Posterior vena cava (tissue), 2 donors: ENCODE measurements around the gene EXOSC9. TPM values are rescaled to one million over a fixed set of nuclear protein-coding genes. Genes with fewer than 3 reads are reported as not detected.
"Not testable (repeated sequence)": the region's sequence is repeated elsewhere in the genome, so short reads cannot be mapped to it uniquely, and the experiment has no call there.

Experiments
- DNase-seq: peaks from one replicate; pipeline ENCODE4 v3.0.0-alpha.2; 2020; ENCODE audit warnings: low spot score
- intact Hi-C, 2 donors: fragments of 100-400 bp; cut with DNase I; formaldehyde crosslinking; loops; one replicate each; pipeline versions ENCODE4 v1.14.1 to v1.14.2; 2022 to 2023
- long read RNA-seq, 2 donors: library from polyadenylated mRNA; unstranded; transcript quantifications; one replicate each; pipeline ENCODE4 v2.0.0, GENCODE V29; 2020 to 2021
- total RNA-seq, 2 donors: library from RNA; stranded (reverse); fragmentation: NEBNext Ultra II Directional; extraction: Animal tissue kit (Norgen Biotek cat#: 25700); gene quantifications; one replicate each; pipeline ENCODE4 v1.2.1, GENCODE V29; 2021
- donor health status: DM: yes; HTN: yes; CAD: no.
- donor health status: DM: yes; HTN: yes; CAD: no.

EXOSC9 gene, protein sequence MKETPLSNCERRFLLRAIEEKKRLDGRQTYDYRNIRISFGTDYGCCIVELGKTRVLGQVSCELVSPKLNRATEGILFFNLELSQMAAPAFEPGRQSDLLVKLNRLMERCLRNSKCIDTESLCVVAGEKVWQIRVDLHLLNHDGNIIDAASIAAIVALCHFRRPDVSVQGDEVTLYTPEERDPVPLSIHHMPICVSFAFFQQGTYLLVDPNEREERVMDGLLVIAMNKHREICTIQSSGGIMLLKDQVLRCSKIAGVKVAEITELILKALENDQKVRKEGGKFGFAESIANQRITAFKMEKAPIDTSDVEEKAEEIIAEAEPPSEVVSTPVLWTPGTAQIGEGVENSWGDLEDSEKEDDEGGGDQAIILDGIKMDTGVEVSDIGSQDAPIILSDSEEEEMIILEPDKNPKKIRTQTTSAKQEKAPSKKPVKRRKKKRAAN
- total RNA-seq, result 10 to 100 TPM; 11.6 to 12.7 TPM
- long read RNA-seq, donor 1, partial matches to known transcripts, result 0 of 8 reads
- long read RNA-seq, donor 1, other reads (novel, unspliced or antisense), result 4 of 8 reads
- long read RNA-seq, donor 2, transcript EXOSC9-201 (12 exons, 1,481 nt), result major isoform, 29 of 42 reads
- long read RNA-seq, donor 2, partial matches to known transcripts, result 11 of 42 reads
- long read RNA-seq, donor 2, other reads (novel, unspliced or antisense), result 1 of 42 reads

- intact Hi-C loops, result no loop called here
- DNase-seq, result peak; percentile 98
Measured at GRCh38 chr4:121800961-121801714, at the start of gene EXOSC9. TSS of gene EXOSC9 (plus strand) at chr4:121801323. CDS start at chr4:121801425, 102 bp downstream.

GRCh38 chr4:121752142-121752541 is 49.0 kb upstream of the EXOSC9 start:
- DNase-seq, intact Hi-C loops: not testable (repeated sequence)

- intact Hi-C loops, result no loop called here
- DNase-seq, result no peak
Measured at GRCh38 chr4:121758925-121759568, 42.1 kb upstream of the EXOSC9 start.

DNA sequence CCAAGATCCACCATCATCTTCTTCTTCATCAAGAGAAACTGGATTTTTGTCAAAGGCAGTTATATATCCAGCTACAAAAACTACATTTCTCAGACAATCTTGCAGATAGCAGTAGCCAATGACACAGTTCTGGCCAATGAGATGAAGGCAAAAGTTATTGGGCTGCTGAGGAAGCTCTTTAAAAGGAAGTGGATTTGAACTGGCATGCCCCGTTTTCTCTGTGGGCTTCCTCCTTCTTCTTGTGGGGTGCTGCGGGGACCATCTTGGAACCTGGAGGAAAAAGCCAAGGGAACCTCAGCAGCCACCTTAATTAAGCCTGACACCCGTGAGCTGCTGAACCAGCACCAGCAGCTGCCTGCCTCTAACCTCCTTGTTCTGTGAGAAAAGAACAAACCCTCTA is 40.9 kb upstream of the EXOSC9 start:
- DNase-seq, result no peak
- intact Hi-C loops, result no loop called here

- intact Hi-C loops, result no loop called here
- no peak for DNase-seq
Measured at GRCh38 chr4:121764303-121764701, 36.8 kb upstream of the EXOSC9 start.

- DNase-seq, result no peak
- intact Hi-C loops, result no loop called here
Measured at GRCh38 chr4:121764702-121765367, 36.3 kb upstream of the EXOSC9 start, which contains the start of gene SMIM43. TSS of gene SMIM43 (minus strand) at chr4:121765164. CDS start at chr4:121765105, 59 bp downstream.

DNA sequence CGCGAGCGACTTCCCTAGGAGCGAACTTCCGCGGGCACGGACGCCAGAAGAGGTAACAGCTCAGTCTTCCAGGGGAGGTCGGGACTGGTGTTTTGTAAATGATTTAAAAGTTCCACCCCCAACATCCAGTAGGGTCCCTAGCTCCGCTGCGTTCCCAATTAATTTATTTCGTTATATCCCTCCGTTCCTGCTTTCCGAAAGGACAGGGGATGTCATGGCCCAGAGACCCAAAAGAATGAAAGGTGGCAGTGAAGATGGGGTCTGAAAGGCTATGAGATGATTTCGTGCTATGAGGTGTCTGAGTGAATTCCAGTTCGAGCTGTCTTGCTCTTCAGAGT is 35.8 kb upstream of the EXOSC9 start:
- intact Hi-C loops, result no loop called here
- no peak for DNase-seq

DNA sequence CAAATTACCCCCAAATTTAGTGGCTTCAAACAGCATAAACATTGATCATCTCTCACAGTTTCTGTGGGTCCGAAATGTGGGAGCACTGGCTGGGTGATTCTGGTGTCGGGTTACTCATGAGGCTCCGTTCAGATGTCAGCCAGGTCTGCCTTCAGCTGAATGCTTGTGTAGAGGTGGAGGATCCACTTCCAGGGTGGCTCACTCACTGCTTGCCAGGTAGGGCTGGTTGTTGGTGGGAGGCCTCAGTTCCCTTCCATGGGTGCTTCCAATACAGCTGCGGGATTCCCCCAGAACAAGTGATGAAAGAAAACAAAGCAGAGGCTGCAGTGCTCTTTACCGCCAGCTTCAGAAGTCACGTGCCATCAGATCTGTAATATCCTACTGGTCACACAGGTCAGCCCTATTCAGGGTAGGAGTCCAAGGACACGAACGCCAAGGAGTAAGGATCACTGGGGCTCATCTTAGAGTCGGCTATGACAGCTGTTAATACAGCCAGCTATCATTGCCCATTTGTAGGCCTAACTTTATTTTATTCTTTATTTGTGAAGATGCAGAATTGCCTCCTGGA is 35.1 kb upstream of the EXOSC9 start:
- no peak for DNase-seq
- intact Hi-C loops, result no loop called here

- intact Hi-C loops, result no loop called here
- DNase-seq, result no peak
Measured at GRCh38 chr4:121767166-121767565, 34.0 kb upstream of the EXOSC9 start.

DNA sequence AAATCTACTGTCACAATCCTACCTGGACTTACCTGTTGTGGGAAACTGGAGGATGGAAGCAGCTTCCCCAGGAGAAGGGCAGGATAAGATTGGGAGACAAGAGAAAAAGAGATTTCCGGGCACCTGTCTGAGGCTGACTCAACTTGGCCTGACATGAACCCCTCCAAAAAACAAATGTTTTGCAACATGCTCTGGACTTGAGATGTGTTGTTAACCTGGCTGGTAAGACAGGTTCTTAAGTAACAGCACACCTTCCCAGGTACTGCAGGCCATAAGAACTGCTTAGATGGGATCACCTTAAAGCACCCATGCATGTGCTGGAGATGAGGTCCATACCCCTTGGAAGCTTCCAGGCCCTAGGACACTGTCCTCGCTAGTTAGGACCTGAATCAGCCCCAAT is 31.8 kb upstream of the EXOSC9 start:
- no peak for DNase-seq
- intact Hi-C loops, result no loop called here

DNA sequence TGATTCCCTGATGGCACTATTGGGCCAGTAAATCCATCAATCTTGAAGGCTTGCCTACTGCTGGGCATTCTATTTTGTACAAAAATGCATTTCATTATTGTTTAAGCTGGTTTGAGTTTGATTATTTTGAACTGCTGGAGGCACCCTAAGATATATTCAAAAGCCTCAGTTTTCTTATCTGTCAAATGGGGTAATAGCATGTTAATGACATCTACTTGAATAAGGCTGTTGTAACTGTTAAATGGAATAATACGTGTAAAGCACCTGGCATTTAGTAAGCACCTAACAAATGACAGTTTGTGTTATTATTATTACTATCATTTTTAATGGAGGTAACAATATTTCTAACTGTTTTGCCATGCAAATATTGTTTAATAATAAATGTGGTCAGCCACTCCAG is 29.3 kb upstream of the EXOSC9 start:
- DNase-seq, result no peak
- intact Hi-C loops, result no loop called here

GRCh38 chr4:121773883-121774282 is 27.2 kb upstream of the EXOSC9 start:
- intact Hi-C loops, result no loop called here
- DNase-seq, result no peak

GRCh38 chr4:121776610-121777401 is 24.3 kb upstream of the EXOSC9 start:
- no peak for DNase-seq
- intact Hi-C loops, result no loop called here

- intact Hi-C loops, result no loop called here
- no peak for DNase-seq
Measured at GRCh38 chr4:121777625-121778024, 23.5 kb upstream of the EXOSC9 start.

DNA sequence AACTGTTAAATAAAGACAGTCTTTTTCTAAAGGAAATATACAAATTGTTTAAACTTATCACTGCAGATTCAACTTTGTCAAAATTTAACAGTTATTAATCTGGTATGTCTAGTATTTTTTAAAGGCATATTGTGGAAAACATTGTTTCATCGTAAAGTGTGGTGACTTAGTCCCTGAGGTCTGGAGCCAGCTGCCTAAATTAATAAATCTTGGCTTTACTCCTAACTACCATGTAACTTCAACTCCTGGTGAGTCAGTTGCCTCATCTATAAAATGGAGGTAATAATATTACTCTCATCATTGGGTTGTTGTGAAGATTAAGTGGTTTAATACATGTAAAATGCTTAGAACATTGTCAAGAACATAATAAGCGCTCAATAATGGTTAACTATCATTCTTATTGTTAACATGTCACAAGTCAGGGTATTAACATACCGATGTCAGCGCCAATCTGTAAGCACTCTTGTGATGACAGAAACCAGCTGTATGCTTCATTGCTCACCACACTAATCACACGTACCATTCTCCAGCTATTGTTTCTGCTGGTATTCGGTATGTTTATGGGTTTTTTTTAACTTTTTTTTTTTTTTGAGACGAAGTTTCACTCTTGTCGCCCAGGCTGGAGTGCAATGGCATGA is 22.0 kb upstream of the EXOSC9 start:
- intact Hi-C loops, result no loop called here
- no peak for DNase-seq

DNA sequence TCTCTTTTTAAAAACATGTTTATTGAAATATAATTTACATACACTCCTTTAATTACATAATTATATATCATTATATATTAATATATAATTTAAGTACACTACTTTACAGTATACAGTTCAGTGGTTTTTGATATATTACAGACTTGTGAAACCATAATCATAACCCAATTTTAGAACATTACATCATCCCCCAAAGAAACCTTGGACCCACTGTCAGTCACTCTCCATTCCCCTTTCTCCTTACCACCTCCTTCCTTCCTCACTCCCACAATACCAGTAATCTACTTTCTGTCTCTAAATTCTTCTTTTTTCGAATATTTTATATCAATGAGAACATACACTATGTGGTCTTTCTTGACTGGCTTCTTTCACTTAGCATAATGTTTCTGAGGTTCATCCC is 17.9 kb upstream of the EXOSC9 start:
- intact Hi-C loops, result no loop called here

DNA sequence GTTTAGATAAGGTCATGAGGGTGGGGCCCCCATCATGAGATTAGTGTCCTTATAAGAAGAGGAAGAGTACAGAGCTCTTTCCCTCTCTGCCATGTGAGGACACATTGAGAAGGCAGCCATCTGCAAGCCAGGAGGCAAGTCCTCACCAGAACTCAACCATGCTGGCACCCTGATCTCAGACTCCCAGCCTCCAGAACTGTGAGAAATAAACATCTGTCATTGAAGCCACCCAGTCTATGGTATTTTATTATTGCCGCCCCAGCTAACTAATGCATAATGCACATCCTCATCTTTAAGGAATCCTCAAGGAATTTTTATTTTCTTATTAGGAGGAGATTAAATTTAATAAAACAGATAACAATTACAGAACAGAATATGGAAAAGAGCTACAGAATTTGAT is 16.7 kb upstream of the EXOSC9 start:
- DNase-seq, result no peak
- intact Hi-C loops, result no loop called here

More for the DNA sequence above, 17.9 kb upstream of the EXOSC9 start:
- no peak for DNase-seq

DNA sequence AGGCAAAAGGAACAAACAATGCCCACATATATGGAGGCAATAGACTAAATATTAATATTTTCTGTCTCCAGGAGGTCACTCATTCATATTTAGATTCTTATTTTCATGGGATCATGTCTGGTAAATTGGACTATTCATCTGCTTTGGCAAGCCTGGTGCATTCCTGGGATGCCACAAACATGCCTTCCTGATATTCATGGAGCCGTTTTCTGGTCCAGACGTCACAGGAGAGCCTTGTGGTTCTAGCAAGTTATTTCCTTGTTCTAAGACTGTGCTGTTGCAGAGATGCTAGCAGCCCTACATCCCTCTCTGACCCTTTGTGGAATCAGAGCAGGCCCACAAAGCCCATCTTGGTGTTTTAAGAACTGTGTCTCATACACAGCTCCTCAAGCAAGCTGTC is 16.1 kb upstream of the EXOSC9 start:
- intact Hi-C loops, result no loop called here
- DNase-seq, result no peak
